GM13976 (cell line): Measurements from ENCODE around the gene TTLL5.

Experiments used
- DNase-seq: peaks from one replicate; pipeline ENCODE4 v3.0.0; 2012; ENCODE audit warnings: low spot score
- in situ Hi-C: fragments of 300-500 bp; cut with MboI; formaldehyde crosslinking; loops from one replicate; pipeline ENCODE4 v1.12.0; 2022; ENCODE audit warnings: low sequenced_read_pairs, mixed read lengths, inconsistent platforms; ENCODE audit not compliant: unreplicated experiment
- TF ChIP-seq, protein P1 (sequence below): IDR thresholded peaks from 2 replicates; pipeline ENCODE4 v1.5.1; 2012; ENCODE audit warnings: borderline replicate concordance, mild to moderate bottlenecking; ENCODE audit not compliant: insufficient read depth; ENCODE audit errors: extremely low read depth, missing control alignments, control extremely low read depth

Gene TTLL5

DNA sequence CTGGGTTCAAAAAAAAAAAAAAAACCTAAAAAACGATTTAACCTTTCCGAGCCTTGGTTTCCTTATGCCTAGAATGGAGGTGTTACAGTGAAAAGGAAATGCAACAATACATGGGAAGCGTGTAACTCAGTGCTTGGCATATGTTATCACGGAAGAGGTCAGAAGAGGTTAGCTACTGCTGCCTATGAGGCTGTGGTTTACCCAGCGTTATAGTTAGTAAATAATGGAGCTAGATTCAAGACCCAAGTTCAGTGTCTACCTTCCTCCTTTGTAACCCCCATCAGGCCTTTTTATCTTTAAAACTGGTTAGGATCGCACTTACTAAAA lies 325.4 kb downstream of the TTLL5 start:
- in situ Hi-C loops, result loop anchor here (10.0 kb wide), 1 partner anchor 272 kb away; no protein-coding TSS in a partner anchor
- DNase-seq, result no peak
- TF ChIP-seq, protein P1, sequence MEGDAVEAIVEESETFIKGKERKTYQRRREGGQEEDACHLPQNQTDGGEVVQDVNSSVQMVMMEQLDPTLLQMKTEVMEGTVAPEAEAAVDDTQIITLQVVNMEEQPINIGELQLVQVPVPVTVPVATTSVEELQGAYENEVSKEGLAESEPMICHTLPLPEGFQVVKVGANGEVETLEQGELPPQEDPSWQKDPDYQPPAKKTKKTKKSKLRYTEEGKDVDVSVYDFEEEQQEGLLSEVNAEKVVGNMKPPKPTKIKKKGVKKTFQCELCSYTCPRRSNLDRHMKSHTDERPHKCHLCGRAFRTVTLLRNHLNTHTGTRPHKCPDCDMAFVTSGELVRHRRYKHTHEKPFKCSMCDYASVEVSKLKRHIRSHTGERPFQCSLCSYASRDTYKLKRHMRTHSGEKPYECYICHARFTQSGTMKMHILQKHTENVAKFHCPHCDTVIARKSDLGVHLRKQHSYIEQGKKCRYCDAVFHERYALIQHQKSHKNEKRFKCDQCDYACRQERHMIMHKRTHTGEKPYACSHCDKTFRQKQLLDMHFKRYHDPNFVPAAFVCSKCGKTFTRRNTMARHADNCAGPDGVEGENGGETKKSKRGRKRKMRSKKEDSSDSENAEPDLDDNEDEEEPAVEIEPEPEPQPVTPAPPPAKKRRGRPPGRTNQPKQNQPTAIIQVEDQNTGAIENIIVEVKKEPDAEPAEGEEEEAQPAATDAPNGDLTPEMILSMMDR, result no peak

DNA sequence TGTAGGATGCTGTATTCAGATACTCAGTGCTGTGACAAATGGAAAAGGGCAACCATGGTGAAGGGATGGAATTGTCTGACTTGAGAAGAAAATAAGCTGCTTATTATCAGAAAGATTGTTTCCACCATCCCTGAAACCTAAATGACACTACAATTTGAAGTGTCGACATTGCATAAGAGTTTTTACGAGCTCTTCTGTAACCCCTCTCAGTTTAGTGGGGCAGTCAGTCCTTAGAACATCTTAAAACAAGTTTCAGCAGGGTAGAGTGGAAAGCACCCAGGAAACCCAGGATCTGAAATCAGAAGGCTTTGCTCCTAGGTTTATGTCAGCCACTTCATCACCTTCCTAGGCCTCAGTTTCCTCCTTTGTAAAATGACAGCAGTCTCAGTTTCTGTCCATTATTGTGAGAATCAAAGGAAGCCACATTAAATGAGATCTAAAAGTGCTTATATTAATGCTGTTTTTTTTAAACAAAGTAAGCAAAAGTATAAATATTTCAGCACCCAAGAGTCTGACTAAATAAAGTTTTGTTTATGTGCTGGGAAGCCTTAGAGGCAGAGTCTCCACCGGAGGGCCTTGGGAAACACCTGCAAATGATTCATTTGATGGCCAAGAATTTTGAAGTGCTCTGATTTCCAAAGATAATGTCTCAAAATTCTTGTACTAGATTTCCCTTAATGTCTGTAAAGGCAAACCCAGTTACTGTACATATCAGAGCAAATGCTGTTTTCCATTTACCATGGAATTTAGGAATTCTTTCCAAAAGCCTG lies 326.3 kb downstream of the TTLL5 start:
- in situ Hi-C loops, result loop anchor here (10.0 kb wide), 1 partner anchor 273 kb away; no protein-coding TSS in a partner anchor
- TF ChIP-seq, protein P1, result no peak
- no peak for DNase-seq

DNA sequence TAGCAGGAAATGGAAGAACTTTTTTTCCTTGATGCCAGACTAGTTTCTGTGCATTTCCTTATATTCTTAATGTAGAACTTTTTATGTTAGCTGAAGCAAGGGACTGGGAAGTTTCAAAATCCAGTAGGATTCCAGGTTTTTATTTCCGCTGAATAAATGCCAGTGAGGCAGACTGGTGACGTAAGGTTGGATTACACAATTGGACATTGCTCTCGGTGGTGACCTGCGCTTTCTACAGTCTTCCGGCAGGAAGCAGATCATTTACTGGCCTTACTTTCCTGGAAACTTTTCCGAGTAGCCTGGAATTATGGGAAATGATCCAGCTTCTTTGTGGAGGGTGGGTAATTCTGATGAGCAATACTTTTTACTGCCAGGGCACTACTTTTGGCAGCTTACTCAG lies 328.1 kb downstream of the TTLL5 start:
- TF ChIP-seq, protein P1, result no peak
- DNase-seq, result no peak
- in situ Hi-C loops, result loop anchor here (10.0 kb wide), 1 partner anchor 274 kb away; no protein-coding TSS in a partner anchor

DNA sequence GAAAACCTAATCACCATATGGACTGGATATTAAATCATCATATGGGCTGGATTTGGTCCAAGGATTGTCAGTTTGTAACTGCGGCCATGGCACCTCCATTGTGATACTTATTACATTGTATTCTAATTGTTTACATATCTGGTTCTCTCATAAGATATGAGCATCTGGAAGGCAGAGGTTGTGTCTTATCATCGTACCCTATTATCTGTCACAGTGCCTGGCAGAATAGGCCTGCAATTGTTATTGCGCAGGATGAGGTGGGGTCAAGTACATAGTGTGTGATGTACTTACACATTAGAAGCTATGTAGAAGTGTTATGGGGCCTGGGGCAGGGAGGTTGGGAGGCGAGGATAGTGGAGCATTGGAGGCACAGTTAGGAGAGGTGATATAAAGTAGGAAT lies 329.3 kb downstream of the TTLL5 start:
- DNase-seq, result no peak
- TF ChIP-seq, protein P1, result no peak
- in situ Hi-C loops, result no loop called here

DNA sequence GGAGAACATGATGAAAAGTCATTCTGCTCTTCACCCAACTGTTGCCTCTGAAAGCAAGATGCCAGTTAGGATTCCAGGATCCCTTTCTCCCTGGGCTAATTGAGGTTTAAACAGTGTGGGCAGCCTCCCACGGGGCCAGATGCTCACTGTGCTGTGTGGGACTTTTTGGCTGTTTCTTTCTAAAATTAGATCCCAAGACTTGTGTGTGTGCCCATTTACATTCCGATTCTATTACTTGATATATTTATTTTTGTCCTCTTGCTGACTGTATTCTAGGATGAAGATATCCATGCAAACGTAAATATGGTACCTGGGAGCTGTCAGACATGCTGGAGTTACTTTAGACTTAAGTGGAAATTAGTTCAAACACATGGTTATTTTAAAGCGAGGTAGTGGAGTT lies 330.7 kb downstream of the TTLL5 start:
- DNase-seq, result no peak
- in situ Hi-C loops, result no loop called here
- TF ChIP-seq, protein P1, result no peak

DNA sequence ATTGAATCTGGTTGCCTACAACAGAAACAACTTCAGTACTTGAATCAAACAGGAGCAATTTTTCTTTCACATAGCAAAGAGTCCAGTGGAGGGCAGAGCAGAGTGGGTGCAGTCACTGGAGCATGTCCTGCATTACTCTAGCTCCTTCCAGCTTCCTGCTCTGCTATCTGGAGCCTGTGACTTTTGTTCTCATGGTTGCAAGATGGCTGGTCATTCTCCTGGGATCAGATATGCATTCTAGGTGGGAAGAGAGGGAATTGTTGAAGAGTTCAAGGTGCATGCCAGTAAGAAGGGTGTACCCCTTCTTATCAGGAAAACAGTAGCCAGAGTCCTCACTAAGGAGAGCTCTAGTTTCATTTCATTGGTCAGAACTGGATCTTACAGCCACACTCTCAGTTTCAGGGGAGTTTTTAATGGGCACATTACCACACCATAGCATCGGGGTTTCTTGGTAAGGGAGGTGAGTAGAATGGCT lies 332.6 kb downstream of the TTLL5 start:
- no peak for DNase-seq
- TF ChIP-seq, protein P1, result no peak
- in situ Hi-C loops, result no loop called here
